IMR-90 (cell line): ENCODE results near the gene SLIT2. TPM values are rescaled to one million over a fixed set of nuclear protein-coding genes. Genes with fewer than 3 reads are reported as not detected.

Experiments used
- ATAC-seq: fragments of 200-7000 bp; cut with Tn5 transposase; 2 replicates; pipeline ENCODE4 v1.9.1; 2020; ENCODE audit warnings: low read depth, mild to moderate bottlenecking, moderate library complexity
- BruUV-seq: library from RNA; stranded (reverse); fragments of 400-500 nt; replicated peaks from 2 replicates; lab custom pipeline; 2021; lab: Mats Ljungman, UMichigan
- CTCF ChIA-PET: fragments of 300-600 bp; formaldehyde crosslinking; extraction: SDS; loops from one replicate; lab custom pipeline; 2021; ENCODE audit warnings: antibody characterized with exemption; lab: Yijun Ruan, JAX
- POLR2A ChIA-PET: fragments of 300-600 bp; sonication (Branson Sonifier 250); formaldehyde crosslinking; loops from one replicate; lab custom pipeline; 2022; ENCODE audit warnings: antibody characterized with exemption; ENCODE audit not compliant: unreplicated experiment; lab: Charles Lee
- DNase-seq: peaks from one replicate; pipeline ENCODE4 v3.0.0; 2013
- H2AFZ ChIP-seq: replicated peaks from 2 replicates; pipeline ENCODE3; 2013; ENCODE audit warnings: low read length, mild to moderate bottlenecking; ENCODE audit not compliant: poor library complexity
- H2AK5ac ChIP-seq: 2 replicates; pipeline ENCODE4 v1.6.1; 2013; ENCODE audit warnings: low read depth, low read length, inconsistent platforms
- H2AK9ac ChIP-seq: replicated peaks from 2 replicates; pipeline ENCODE3; 2013; ENCODE audit warnings: mild to moderate bottlenecking, low read depth, low read length, moderate library complexity; ENCODE audit not compliant: poor library complexity
- H2BK120ac ChIP-seq: 2 replicates; pipeline ENCODE4 v1.6.1; 2013; ENCODE audit warnings: low read depth, low read length, inconsistent platforms
- H2BK15ac ChIP-seq: 3 replicates; pipeline ENCODE4 v1.6.1; 2013; ENCODE audit warnings: low read depth, low read length, inconsistent platforms
- H2BK20ac ChIP-seq: 2 replicates; pipeline ENCODE4 v1.6.1; 2013; ENCODE audit warnings: low read depth, mild to moderate bottlenecking, inconsistent platforms, low read length, moderate library complexity
- H2BK5ac ChIP-seq: 2 replicates; pipeline ENCODE4 v1.6.1; 2013; ENCODE audit warnings: mild to moderate bottlenecking, low read depth, low read length, inconsistent platforms; ENCODE audit not compliant: poor library complexity, severe bottlenecking
- H3K14ac ChIP-seq: replicated peaks from 2 replicates; pipeline ENCODE4 v1.6.1; 2013; ENCODE audit warnings: low read depth, low read length, inconsistent platforms
- H3K18ac ChIP-seq: 2 replicates; pipeline ENCODE4 v1.6.1; 2013; ENCODE audit warnings: low read depth, low read length, control low read depth
- H3K23ac ChIP-seq: 2 replicates; pipeline ENCODE4 v1.6.1; 2013; ENCODE audit warnings: low read depth, low read length, inconsistent platforms
- H3K27ac ChIP-seq: 2 replicates; pipeline ENCODE4 v1.5.1; 2013; ENCODE audit warnings: mild to moderate bottlenecking, control low read depth, low read length; ENCODE audit not compliant: insufficient read depth
- H3K27me3 ChIP-seq: 2 replicates; pipeline ENCODE4 v1.6.1; 2013; ENCODE audit warnings: low read length; ENCODE audit not compliant: control insufficient read depth, insufficient read depth
- H3K36me3 ChIP-seq: 2 replicates; pipeline ENCODE4 v1.6.1; 2013; ENCODE audit warnings: low read length, mixed read lengths; ENCODE audit not compliant: control insufficient read depth, insufficient read depth
- H3K4ac ChIP-seq: 2 replicates; pipeline ENCODE4 v1.6.1; 2013; ENCODE audit warnings: low read depth, low read length, inconsistent platforms
- H3K4me1 ChIP-seq: 2 replicates; pipeline ENCODE4 v1.6.1; 2013; ENCODE audit warnings: low read length, mixed read lengths; ENCODE audit not compliant: control insufficient read depth, insufficient read depth
- H3K4me2 ChIP-seq: 2 replicates; pipeline ENCODE4 v1.6.1; 2013; ENCODE audit warnings: low read depth, mild to moderate bottlenecking, control low read depth, low read length, moderate library complexity
- H3K4me3 ChIP-seq: 2 replicates; pipeline ENCODE4 v1.5.1; 2013; ENCODE audit warnings: low read depth, mild to moderate bottlenecking, control low read depth, low read length, moderate library complexity; ENCODE audit not compliant: insufficient read depth
- H3K56ac ChIP-seq: 2 replicates; pipeline ENCODE4 v1.6.1; 2013; ENCODE audit warnings: low read length, inconsistent platforms; ENCODE audit not compliant: insufficient read depth; ENCODE audit errors: extremely low read depth
- H3K79me1 ChIP-seq, 2 experiments: 2 replicates each; pipeline ENCODE4 v1.6.1; 2013; ENCODE audit warnings: low read length in 2 of 2, inconsistent platforms in 1 of 2, low read depth in 1 of 2
- H3K9ac ChIP-seq: 2 replicates; pipeline ENCODE4 v1.6.1; 2013; ENCODE audit warnings: low read depth, low read length, control low read depth
- H3K9me1 ChIP-seq: 2 replicates; pipeline ENCODE4 v1.6.1; 2013; ENCODE audit warnings: low read length, inconsistent platforms; ENCODE audit not compliant: insufficient read depth
- H3K9me3 ChIP-seq: 2 replicates; pipeline ENCODE4 v1.6.1; 2013; ENCODE audit warnings: low read length; ENCODE audit not compliant: control insufficient read depth, insufficient read depth
- H4K20me1 ChIP-seq: 2 replicates; pipeline ENCODE4 v1.6.1; 2013; ENCODE audit warnings: low read length, inconsistent platforms; ENCODE audit not compliant: insufficient read depth
- H4K5ac ChIP-seq: 2 replicates; pipeline ENCODE4 v1.6.1; 2013; ENCODE audit warnings: mild to moderate bottlenecking, low read depth, low read length, control low read depth
- H4K8ac ChIP-seq, 2 experiments: 2 replicates each; pipeline ENCODE4 v1.6.1; 2013; ENCODE audit warnings: low read depth in 2 of 2, low read length in 2 of 2, control low read depth in 1 of 2, inconsistent platforms in 1 of 2
- H4K91ac ChIP-seq: 2 replicates; pipeline ENCODE4 v1.6.1; 2013; ENCODE audit warnings: low read depth, low read length, inconsistent platforms; ENCODE audit not compliant: insufficient read depth
- BHLHE40 ChIP-seq: fragments of 150-350 bp; IDR thresholded peaks from 2 replicates; pipeline ENCODE4 v1.6.1; 2016; ENCODE audit warnings: mild to moderate bottlenecking, low read depth, low read length
- WGBS, 2 experiments: methylation state at CpG; one replicate each; pipeline versions ENCODE4 v1.1.5 to v1.1.7; 2013; ENCODE audit warnings: missing lambda C conversion rate in 2 of 2; ENCODE audit not compliant: insufficient read length in 1 of 2; ENCODE audit errors: extremely low coverage in 2 of 2; 5-methylcytosine and 5-hydroxymethylcytosine counted together
- dilution Hi-C: fragments of 300-500 bp; cut with HindIII; formaldehyde crosslinking; loops from one replicate; pipeline ENCODE4 v1.14.3; 2018; ENCODE audit warnings: low sequenced_read_pairs; ENCODE audit not compliant: unreplicated experiment
- in situ Hi-C: fragments of 300-500 bp; cut with MboI; formaldehyde crosslinking; loops from 3 replicates; pipeline ENCODE4 v1.14.3; 2019; ENCODE audit warnings: low sequenced_read_pairs, inconsistent platforms, mixed read lengths
- intact Hi-C: fragments of 100-400 bp; cut with micrococcal nuclease; formaldehyde crosslinking; loops from 2 replicates; pipeline ENCODE4 v1.10.0; 2022
- polyA plus RNA-seq, 3 experiments: library from polyadenylated mRNA; depleted of rRNA; stranded (reverse); fragments of >200 nt; gene quantifications; 2 replicates each; pipeline ENCODE4 v1.2.3, GENCODE V29; 2012; ENCODE audit warnings: low replicate concordance in 1 of 3
- total RNA-seq: library from RNA; depleted of rRNA; stranded (reverse); fragments of >200 nt; gene quantifications from 2 replicates; pipeline ENCODE4 v1.2.3, GENCODE V29; 2012

SLIT2 gene
- total and polyA plus RNA-seq, 2 of the 4 experiments (the other 2 are of a cell fraction): 13.6 to 14.3 TPM

GRCh38 chr4:20288846-20289512 lies 37.3 kb downstream of the SLIT2 start:
- ChIA-PET POLR2A (no interaction called here), CTCF (interaction anchor here (1.6 kb wide), 1 partner anchor 12 kb away, joined by 4 read pairs; no protein-coding TSS in a partner anchor)
- no peak overlapping the region for H2AFZ ChIP-seq
- no peak for ATAC-seq
- H3K27ac ChIP-seq: no peak overlapping the region
- no peak overlapping the region for H3K4ac ChIP-seq
- H3K56ac ChIP-seq: no peak overlapping the region
- H4K5ac ChIP-seq: no peak overlapping the region
- H2BK20ac ChIP-seq: no peak overlapping the region
- no peak overlapping the region for H3K4me2 ChIP-seq
- WGBS, 2 experiments: no CpG with 5 or more reads among the region's 2 CpGs
- no peak overlapping the region for H2AK9ac ChIP-seq
- no peak overlapping the region for H4K91ac ChIP-seq
- in situ Hi-C loops (no loop called here), dilution Hi-C loops (no loop called here), intact Hi-C loops (no loop called here)
- no peak for TF ChIP-seq BHLHE40
- no peak overlapping the region for H2BK15ac ChIP-seq
- H3K23ac ChIP-seq: no peak overlapping the region
- no peaks in the 10 kb centered on the region for H3K27me3 ChIP-seq
- no peak overlapping the region for H2BK120ac ChIP-seq
- no peak overlapping the region for H3K9ac ChIP-seq
- H4K8ac ChIP-seq: no peak overlapping the region
- H3K79me1 ChIP-seq: no peaks in the 10 kb centered on the region
- H3K14ac ChIP-seq: no peak overlapping the region
- no peak overlapping the region for H3K18ac ChIP-seq
- H3K4me1 ChIP-seq: no peaks in the 10 kb centered on the region
- no TSS peak for BruUV-seq
- H3K4me3 ChIP-seq: no peak overlapping the region
- no peak overlapping the region for H2AK5ac ChIP-seq
- no peaks in the 10 kb centered on the region for H3K36me3 ChIP-seq
- H4K20me1 ChIP-seq: no peaks in the 10 kb centered on the region
- no peaks in the 10 kb centered on the region; the same call in 1 of the 2 replicates for H3K9me1 ChIP-seq
- peak; percentile 47 for DNase-seq
- H2BK5ac ChIP-seq: no peak overlapping the region
- no peaks in the 10 kb centered on the region for H3K9me3 ChIP-seq
